Fibroblast of peridontal ligament (primary cell): ENCODE results near the gene RAI1.

Source experiments
- DNase-seq: peaks from one replicate; pipeline ENCODE4 v3.0.0-alpha.2; 2010; ENCODE audit errors: extremely low read depth

The RAI1 gene

DNA sequence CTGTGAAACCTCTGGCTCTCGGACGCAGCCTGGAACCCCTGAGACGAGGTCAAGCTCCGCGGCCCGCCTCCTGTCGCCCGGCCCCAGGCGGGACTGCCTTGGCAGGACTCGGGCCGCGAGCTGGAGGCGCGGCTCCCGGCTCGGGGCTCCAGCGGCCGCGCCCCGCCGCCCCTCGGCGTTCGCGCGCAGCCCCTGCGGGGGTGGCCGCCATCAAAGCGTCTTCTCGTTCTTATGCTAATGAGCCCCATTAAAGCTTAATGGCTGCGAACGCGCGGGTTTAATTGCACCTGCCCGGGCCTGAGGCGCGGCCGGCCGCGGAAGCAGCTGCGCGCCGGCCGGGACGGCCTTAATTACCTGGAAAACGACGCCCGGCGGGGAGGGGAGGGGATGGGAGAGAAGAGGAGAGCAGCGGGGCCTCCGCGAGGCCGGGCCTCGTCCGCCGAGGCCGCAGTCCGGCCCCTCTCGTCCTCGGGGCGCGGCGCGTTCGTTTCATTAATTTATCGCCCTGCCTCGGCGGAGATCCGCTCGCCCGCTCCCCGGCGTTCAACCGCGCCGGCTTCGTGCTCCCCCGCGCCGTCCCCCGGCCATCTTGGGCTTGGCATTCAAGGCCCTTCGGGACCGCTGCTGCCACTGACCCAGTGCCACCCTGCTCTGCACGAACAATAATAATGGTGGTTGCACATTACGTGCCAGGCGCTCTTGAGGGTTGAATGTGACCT, 19.2 kb downstream of the RAI1 start:
- DNase-seq: no peak

- DNase-seq: no peak
Measured at GRCh38 chr17:17701112-17701511, 19.9 kb downstream of the RAI1 start.

GRCh38 chr17:17701658-17702057, 20.4 kb downstream of the RAI1 start:
- DNase-seq: no peak

DNA sequence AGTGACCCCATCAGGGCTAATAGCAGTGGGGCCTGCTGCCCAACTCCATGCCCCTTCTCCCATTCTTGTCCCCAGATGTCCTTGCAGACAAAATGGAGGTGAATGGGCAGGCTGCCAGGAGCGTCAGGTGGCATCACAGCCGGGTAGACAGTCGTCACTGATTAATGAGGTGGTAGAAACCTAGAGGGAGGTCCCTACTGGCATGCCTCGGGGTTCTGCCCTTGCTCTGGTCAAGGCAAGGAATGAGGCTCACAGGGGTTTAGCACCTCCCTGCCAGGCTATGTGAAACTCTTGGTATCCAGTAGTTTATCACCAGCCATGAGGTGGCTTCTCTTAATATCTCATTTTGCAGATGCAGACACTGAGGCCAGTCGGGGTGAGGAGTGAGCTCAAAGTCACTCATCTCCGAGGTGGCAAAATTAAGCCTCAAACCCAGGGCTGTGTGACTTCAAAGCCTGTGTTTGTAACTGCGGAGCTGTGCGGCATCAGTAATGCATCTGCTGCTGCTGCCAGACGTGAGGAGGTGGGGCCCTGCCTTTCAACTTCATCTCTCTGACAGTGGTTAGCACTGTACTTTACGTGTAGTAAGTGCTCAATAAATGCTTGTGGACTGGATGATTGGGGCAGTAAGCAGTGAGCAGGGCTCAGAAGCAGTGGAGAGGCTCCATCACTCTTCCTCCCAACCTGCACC, 21.3 kb downstream of the RAI1 start:
- DNase-seq: no peak

DNA sequence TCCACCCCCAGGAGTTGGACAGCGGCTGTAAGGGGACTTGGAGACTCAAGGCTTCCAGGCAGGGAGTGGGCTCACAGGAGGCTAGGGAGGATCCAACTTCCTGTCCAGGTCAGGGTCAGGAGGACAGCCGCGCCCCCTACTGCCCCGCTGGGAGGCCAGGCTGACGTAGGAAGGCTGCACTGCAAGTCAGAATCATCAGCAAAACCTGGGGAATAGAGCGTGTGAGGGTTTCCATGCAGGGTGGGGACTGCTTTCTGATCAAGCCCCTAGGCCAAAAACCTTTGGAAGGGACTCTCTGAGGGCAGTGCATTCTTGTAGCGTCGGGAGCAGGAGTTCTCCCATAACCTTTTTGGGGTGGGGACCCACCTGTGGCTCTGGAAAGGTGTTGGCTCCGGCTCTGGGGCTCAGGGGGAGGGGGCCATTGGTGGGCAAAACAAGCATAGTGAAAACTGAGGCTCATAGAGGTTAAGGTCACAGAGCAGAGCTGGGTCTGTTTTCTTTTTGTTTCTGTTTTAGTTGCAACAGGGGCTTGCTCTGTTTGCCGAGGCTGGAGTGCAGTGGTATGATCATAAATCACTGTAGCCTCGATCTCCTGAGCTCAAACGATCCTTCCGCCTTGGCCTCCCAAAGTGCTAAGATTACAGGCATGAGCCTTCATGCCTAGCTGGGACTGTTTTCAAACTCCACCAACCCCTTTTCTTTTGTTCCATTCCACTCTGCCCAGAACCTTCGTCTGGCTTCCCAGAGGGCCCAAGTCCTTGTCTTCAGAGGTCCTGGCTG, 22.1 kb downstream of the RAI1 start:
- no peak for DNase-seq

- no peak for DNase-seq
Measured at GRCh38 chr17:17704931-17705330, 23.7 kb downstream of the RAI1 start.

GRCh38 chr17:17706140-17707060, 25.1 kb downstream of the RAI1 start:
- DNase-seq: no peak

- no peak for DNase-seq
Measured at GRCh38 chr17:17708295-17708694, 27.0 kb downstream of the RAI1 start.

GRCh38 chr17:17708816-17709215, 27.6 kb downstream of the RAI1 start:
- DNase-seq: no peak

- DNase-seq: no peak
Measured at GRCh38 chr17:17709815-17710321, 28.6 kb downstream of the RAI1 start.

GRCh38 chr17:17710355-17710727, 29.1 kb downstream of the RAI1 start:
- DNase-seq: no peak

GRCh38 chr17:17710728-17711541, 29.7 kb downstream of the RAI1 start:
- peak; percentile 78 for DNase-seq

DNA sequence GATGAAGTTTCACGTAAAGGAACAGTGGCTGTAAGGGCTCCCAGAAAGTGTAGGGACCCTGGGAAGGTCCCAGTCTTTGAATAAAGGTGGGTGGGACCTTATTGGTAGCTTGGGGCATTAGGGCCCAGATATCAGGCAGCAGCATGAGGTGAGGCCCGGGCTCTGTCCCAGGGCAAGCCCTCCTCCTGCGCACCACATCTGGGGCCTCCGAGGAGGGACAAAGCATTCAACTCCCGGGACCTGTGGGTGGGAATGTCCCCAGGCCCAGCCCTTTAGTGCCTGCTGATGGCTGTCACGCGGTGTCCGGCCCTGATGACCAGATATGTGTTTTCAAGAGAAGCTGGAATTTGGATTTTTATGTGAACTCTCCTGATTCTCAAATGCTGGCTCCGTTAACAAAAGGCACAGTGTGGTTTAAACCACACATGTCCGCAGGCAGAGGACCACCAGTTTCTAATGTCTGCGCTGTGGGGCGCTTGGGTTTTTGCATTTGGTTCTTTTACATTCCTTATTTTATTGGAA, 30.4 kb downstream of the RAI1 start:
- no peak for DNase-seq

- peak; percentile 63 for DNase-seq
Measured at GRCh38 chr17:17712268-17712924, 31.1 kb downstream of the RAI1 start.

DNA sequence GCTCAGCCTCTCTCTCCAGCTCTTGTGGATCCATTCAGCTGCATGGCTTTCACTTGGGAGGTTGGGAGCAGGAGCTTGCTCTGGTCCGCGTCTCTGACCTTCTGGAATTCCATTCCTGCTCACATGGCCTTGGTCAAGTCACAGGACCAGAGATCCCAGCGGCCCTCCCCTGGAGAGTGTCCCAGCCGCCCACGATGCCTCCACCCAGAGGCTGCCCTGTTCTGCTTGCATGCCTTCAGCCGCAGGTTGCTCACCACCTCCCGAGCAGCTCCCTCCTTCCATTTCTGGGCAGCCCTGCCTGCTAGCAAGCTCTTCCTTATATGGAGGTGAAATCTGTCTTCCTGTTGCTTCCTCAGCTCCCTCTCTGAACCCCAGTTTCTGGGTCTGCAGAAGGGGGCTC, 32.6 kb downstream of the RAI1 start:
- peak; percentile 47 for DNase-seq

DNA sequence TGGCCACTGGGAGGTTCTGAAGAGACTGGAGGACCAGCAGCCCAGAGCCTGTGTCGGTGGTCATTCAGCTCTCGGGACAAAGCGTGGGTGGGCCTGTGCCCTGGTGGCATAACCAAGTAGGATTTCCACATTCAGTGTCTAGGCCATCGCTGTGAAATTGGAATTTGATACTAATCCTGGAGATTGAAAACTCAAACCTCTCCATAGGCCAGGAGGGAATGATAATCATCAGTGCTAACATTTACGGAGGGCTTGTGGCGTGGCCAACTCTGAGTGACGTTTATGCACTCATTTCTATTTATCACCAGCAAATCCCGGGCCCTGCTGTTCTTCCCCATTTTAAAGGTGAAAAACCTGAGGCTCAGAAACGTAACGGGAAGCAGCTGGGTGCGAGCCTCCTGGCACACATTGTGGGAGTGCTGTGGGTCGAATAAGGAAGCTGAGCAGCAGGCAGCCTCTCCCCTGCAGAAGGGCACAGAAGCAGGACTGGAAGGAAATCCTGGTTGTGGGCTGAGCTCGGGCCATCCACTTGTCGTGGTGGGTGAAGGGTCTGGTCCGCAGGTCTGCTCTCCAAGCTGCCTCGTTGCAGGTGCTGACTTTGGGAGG, 33.1 kb downstream of the RAI1 start:
- DNase-seq: no peak

- no peak for DNase-seq
Measured at GRCh38 chr17:17714879-17715278, 33.6 kb downstream of the RAI1 start.

GRCh38 chr17:17716837-17717523, 35.7 kb downstream of the RAI1 start:
- no peak for DNase-seq

DNA sequence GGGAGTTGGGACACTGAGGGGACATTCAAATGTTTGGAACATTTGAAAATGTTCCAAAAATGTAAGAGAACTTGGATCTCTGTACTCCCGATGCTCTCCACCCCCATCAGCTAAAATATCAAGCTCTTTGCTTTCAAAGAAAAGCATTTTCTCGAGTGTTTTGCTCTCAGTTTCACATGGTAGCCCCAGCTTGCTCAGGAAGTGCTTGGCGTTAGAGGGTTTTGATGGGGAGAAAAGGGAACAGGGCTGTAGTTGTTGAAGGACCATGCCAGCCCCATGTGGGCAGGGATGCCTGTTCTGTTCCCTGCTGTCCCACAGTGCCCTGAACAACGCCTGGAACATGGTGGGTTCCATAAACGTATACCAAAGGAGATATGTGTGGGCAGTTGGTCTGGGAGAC, 37.0 kb downstream of the RAI1 start:
- DNase-seq: no peak
